Measurements from ENCODE around the gene OPCML.

The OPCML gene

GRCh38 chr11:133048270-133048669 is 484.0 kb downstream of the OPCML start:
- Histone ChIP-seq H3K36me3 (no peaks in the 10 kb centered on the region), H3K27me3 (no peaks in the 10 kb centered on the region), H3K27ac (no peak overlapping the region), H3K4me3 (ENCODE audit: low read depth in 1 of 2, low read length in 1 of 2) (no peak overlapping the region), H3K4me1 (ENCODE audit: control insufficient read depth in 1 of 2, insufficient read depth in 1 of 2, low read depth in 1 of 2, low read length in 1 of 2) (no peaks in the 10 kb centered on the region), H3K9me3 (no peaks in the 10 kb centered on the region)
- no peak for TF ChIP-seq CTCF (IDR thresholded peaks at IDR 0.05)

- no peaks in the 10 kb centered on the region for H3K4me1 ChIP-seq (ENCODE audit: control insufficient read depth in 1 of 2, insufficient read depth in 1 of 2, low read depth in 1 of 2, low read length in 1 of 2)
- H3K4me3 ChIP-seq (ENCODE audit: low read depth in 1 of 2, low read length in 1 of 2), result no peak overlapping the region
- no peaks in the 10 kb centered on the region for H3K9me3 ChIP-seq
- no peaks in the 10 kb centered on the region for H3K27me3 ChIP-seq
- no peak for TF ChIP-seq CTCF (IDR thresholded peaks at IDR 0.05)
- no peak overlapping the region for H3K27ac ChIP-seq
- H3K36me3 ChIP-seq, result no peaks in the 10 kb centered on the region
Observed at GRCh38 chr11:133047771-133048115, 484.6 kb downstream of the OPCML start.

GRCh38 chr11:133047036-133047770 is 485.1 kb downstream of the OPCML start:
- TF ChIP-seq CTCF (IDR thresholded peaks at IDR 0.05), result no peak

GRCh38 chr11:133046252-133046651 is 486.0 kb downstream of the OPCML start:
- H3K36me3 ChIP-seq, result no peaks in the 10 kb centered on the region
- no peak overlapping the region for H3K27ac ChIP-seq
- H3K4me3 ChIP-seq (ENCODE audit: low read depth in 1 of 2, low read length in 1 of 2), result no peak overlapping the region
- no peaks in the 10 kb centered on the region for H3K27me3 ChIP-seq
- no peaks in the 10 kb centered on the region for H3K4me1 ChIP-seq (ENCODE audit: control insufficient read depth in 1 of 2, insufficient read depth in 1 of 2, low read depth in 1 of 2, low read length in 1 of 2)
- no peaks in the 10 kb centered on the region for H3K9me3 ChIP-seq
- no peak for TF ChIP-seq CTCF (IDR thresholded peaks at IDR 0.05)

More at GRCh38 chr11:133047036-133047770, 485.1 kb downstream of the OPCML start:
- Histone ChIP-seq H3K4me1 (ENCODE audit: control insufficient read depth in 1 of 2, insufficient read depth in 1 of 2, low read depth in 1 of 2, low read length in 1 of 2) (no peaks in the 10 kb centered on the region), H3K27me3 (no peaks in the 10 kb centered on the region), H3K4me3 (ENCODE audit: low read depth in 1 of 2, low read length in 1 of 2) (no peak overlapping the region), H3K27ac (no peak overlapping the region), H3K36me3 (no peaks in the 10 kb centered on the region), H3K9me3 (no peaks in the 10 kb centered on the region)

- Histone ChIP-seq H3K27ac (no peak overlapping the region), H3K4me1 (ENCODE audit: control insufficient read depth in 1 of 2, insufficient read depth in 1 of 2, low read depth in 1 of 2, low read length in 1 of 2) (no peaks in the 10 kb centered on the region), H3K36me3 (no peaks in the 10 kb centered on the region), H3K9me3 (no peaks in the 10 kb centered on the region), H3K4me3 (ENCODE audit: low read depth in 1 of 2, low read length in 1 of 2) (no peak overlapping the region), H3K27me3 (no peaks in the 10 kb centered on the region)
- no peak for TF ChIP-seq CTCF (IDR thresholded peaks at IDR 0.05)
Observed at GRCh38 chr11:133041928-133042882, 490.1 kb downstream of the OPCML start.
